ENCODE results near the gene ZXDC. TPM values are rescaled to one million over a fixed set of nuclear protein-coding genes. Genes with fewer than 3 reads are reported as not detected.
A peak's percentile ranks its signal among the peaks of the same experiment; 100 is the strongest.

The ZXDC gene
- total RNA-seq, 2 donors from 2014 or later = 30.5 to 31.6 TPM

- no peak overlapping the region for H3K27ac ChIP-seq (ENCODE audit: low read depth, low read length)
- Mint-ChIP-seq H3K4me1 (peaks cover 2% of the 10 kb centered on the region), H3K9me3 (no peaks in the 10 kb centered on the region), H3K4me3 (peak overlapping the region; percentile 50), H3K36me3 (ENCODE audit: low read depth) (no peaks in the 10 kb centered on the region), H3K27ac (no peak overlapping the region), H3K27me3 (ENCODE audit: insufficient read depth) (peaks cover 62% of the 10 kb centered on the region)
- peak overlapping the region; percentile 64 for H3K4me3 ChIP-seq (ENCODE audit: low read length)
- H3K9me3 ChIP-seq (ENCODE audit: control insufficient read depth, low read length) = no peaks in the 10 kb centered on the region
- WGBS, 2 experiments (ENCODE audit: insufficient coverage in 1 of 2, insufficient read length in 1 of 2) = 14 to 23% methylated on average over 7 to 30 of the region's 30 CpGs
- H3K36me3 ChIP-seq (ENCODE audit: control insufficient read depth, insufficient read depth, low read length) = no peaks in the 10 kb centered on the region
- H3K9ac ChIP-seq (ENCODE audit: extremely low read depth, low read length, poor library complexity, severe bottlenecking) = peak overlapping the region; percentile 44
- peaks cover 29% of the 10 kb centered on the region for H3K27me3 ChIP-seq (ENCODE audit: control insufficient read depth, insufficient read depth, low read length, poor library complexity, severe bottlenecking)
- H3K4me1 ChIP-seq (ENCODE audit: control insufficient read depth, insufficient read depth, low read length) = no peaks in the 10 kb centered on the region
- DNase-seq = no peak
- TF ChIP-seq CTCF (conservative IDR thresholded peaks at IDR 0.05) = peak; percentile 48
Observed at GRCh38 chr3:126394977-126395321, 80.7 kb downstream of the ZXDC start.

GRCh38 chr3:126394179-126394976, 81.3 kb downstream of the ZXDC start, which contains the start of gene CFAP100:
CFAP100 (plus strand) TSS chr3:126394909; CDS start chr3:126396001, 1,092 bp downstream.
- H3K9me3 Mint-ChIP-seq = no peaks in the 10 kb centered on the region
- peaks cover 6% of the 10 kb centered on the region for H3K4me1 Mint-ChIP-seq
- DNase-seq = peak; percentile 93
- no peak for TF ChIP-seq CTCF (conservative IDR thresholded peaks at IDR 0.05)
- H3K27ac Mint-ChIP-seq = peak within 1 kb of the TSS; percentile 23
- Histone ChIP-seq H3K9me3 (ENCODE audit: control insufficient read depth, low read length) (no peaks in the 10 kb centered on the region), H3K36me3 (ENCODE audit: control insufficient read depth, insufficient read depth, low read length) (no peaks in the 10 kb centered on the region), H3K27me3 (ENCODE audit: control insufficient read depth, insufficient read depth, low read length, poor library complexity, severe bottlenecking) (peaks cover 29% of the 10 kb centered on the region), H3K27ac (ENCODE audit: low read depth, low read length) (no peak within 1 kb of the TSS), H3K4me3 (ENCODE audit: low read length) (peak within 1 kb of the TSS; percentile 64), H3K4me1 (ENCODE audit: control insufficient read depth, insufficient read depth, low read length) (no peaks in the 10 kb centered on the region), H3K9ac (ENCODE audit: extremely low read depth, low read length, poor library complexity, severe bottlenecking) (peak within 1 kb of the TSS; percentile 44)
- H3K36me3 Mint-ChIP-seq (ENCODE audit: low read depth) = no peaks in the 10 kb centered on the region
- H3K4me3 Mint-ChIP-seq = peak within 1 kb of the TSS; percentile 50
- peaks cover 67% of the 10 kb centered on the region for H3K27me3 Mint-ChIP-seq (ENCODE audit: insufficient read depth)
- WGBS, 2 experiments (ENCODE audit: insufficient coverage in 1 of 2, insufficient read length in 1 of 2) = 39 to 66% methylated on average over 25 to 43 of the region's 43 CpGs

GRCh38 chr3:126393563-126393962, 82.1 kb downstream of the ZXDC start:
- no peak overlapping the region for H3K4me3 ChIP-seq (ENCODE audit: low read length)
- no peak overlapping the region for H3K27ac ChIP-seq (ENCODE audit: low read depth, low read length)
- DNase-seq = no peak
- no peaks in the 10 kb centered on the region for H3K36me3 Mint-ChIP-seq (ENCODE audit: low read depth)
- no peak overlapping the region for H3K4me3 Mint-ChIP-seq
- no peak overlapping the region for H3K9ac ChIP-seq (ENCODE audit: extremely low read depth, low read length, poor library complexity, severe bottlenecking)
- H3K9me3 Mint-ChIP-seq = no peaks in the 10 kb centered on the region
- no peak for TF ChIP-seq CTCF (conservative IDR thresholded peaks at IDR 0.05)
- H3K27me3 Mint-ChIP-seq (ENCODE audit: insufficient read depth) = peaks cover 68% of the 10 kb centered on the region
- H3K36me3 ChIP-seq (ENCODE audit: control insufficient read depth, insufficient read depth, low read length) = no peaks in the 10 kb centered on the region
- H3K27me3 ChIP-seq (ENCODE audit: control insufficient read depth, insufficient read depth, low read length, poor library complexity, severe bottlenecking) = peaks cover 29% of the 10 kb centered on the region
- no peaks in the 10 kb centered on the region for H3K9me3 ChIP-seq (ENCODE audit: control insufficient read depth, low read length)
- peaks cover 7% of the 10 kb centered on the region for H3K4me1 Mint-ChIP-seq
- no peaks in the 10 kb centered on the region for H3K4me1 ChIP-seq (ENCODE audit: control insufficient read depth, insufficient read depth, low read length)
- H3K27ac Mint-ChIP-seq = no peak overlapping the region
- 91 to 93% methylated on average over 4 of the region's 4 CpGs for WGBS, 2 experiments (ENCODE audit: insufficient coverage in 1 of 2, insufficient read length in 1 of 2)
